DMS79 treated with DMSO at 0.1 percent for 48 hours (cell line): ENCODE results near the gene PFKL.
"Not testable (repeated sequence)": the region's sequence is repeated elsewhere in the genome, so short reads cannot be mapped to it uniquely, and the experiment has no call there.

Experiments
- DNase-seq: peaks from one replicate; lab custom pipeline; 2025; lab: John Stamatoyannopoulos, UW

PFKL gene

GRCh38 chr21:44344541-44345183 is 44.8 kb downstream of the PFKL start:
- no peak for DNase-seq

- no peak for DNase-seq
Measured at GRCh38 chr21:44345495-44345894, 45.6 kb downstream of the PFKL start.

GRCh38 chr21:44347911-44348451 is 48.1 kb downstream of the PFKL start:
- peak; percentile 98 for DNase-seq

- no peak for DNase-seq
Measured at GRCh38 chr21:44348861-44349260, 49.0 kb downstream of the PFKL start.

- DNase-seq = no peak
Measured at GRCh38 chr21:44349416-44349846, 49.6 kb downstream of the PFKL start.

- DNase-seq = no peak
Measured at GRCh38 chr21:44349847-44350772, 50.3 kb downstream of the PFKL start.

GRCh38 chr21:44350773-44351481 is 51.1 kb downstream of the PFKL start:
- DNase-seq = no peak

- no peak for DNase-seq
Measured at GRCh38 chr21:44351535-44352252, 51.8 kb downstream of the PFKL start.

GRCh38 chr21:44352253-44352860 is 52.5 kb downstream of the PFKL start:
- DNase-seq = no peak

GRCh38 chr21:44353191-44353970 is 53.5 kb downstream of the PFKL start, which contains the start of gene TRPM2:
TSS of gene TRPM2 (plus strand) at chr21:44353621. CDS start at chr21:44353701, 80 bp downstream.
- no peak for DNase-seq

- no peak for DNase-seq
Measured at GRCh38 chr21:44354001-44354405, 54.1 kb downstream of the PFKL start.

GRCh38 chr21:44354775-44355771 is 55.2 kb downstream of the PFKL start:
- DNase-seq = no peak

GRCh38 chr21:44356160-44356559 is 56.3 kb downstream of the PFKL start:
- DNase-seq = no peak

- DNase-seq = no peak
Measured at GRCh38 chr21:44356636-44357035, 56.8 kb downstream of the PFKL start.

GRCh38 chr21:44357064-44357837 is 57.4 kb downstream of the PFKL start:
- DNase-seq = no peak

- no peak for DNase-seq
Measured at GRCh38 chr21:44359396-44359795, 59.5 kb downstream of the PFKL start.

- DNase-seq = no peak
Measured at GRCh38 chr21:44360159-44360558, 60.3 kb downstream of the PFKL start.

- not testable (repeated sequence) for DNase-seq
Measured at GRCh38 chr21:44361903-44362302, 62.0 kb downstream of the PFKL start.
